ENCODE data around the gene HORMAD2. TPM values are rescaled to one million over a fixed set of nuclear protein-coding genes. Genes with fewer than 3 reads are reported as not detected.

HORMAD2 gene
- total RNA-seq, 3 donors from 2014 or later = not detected

GRCh38 chr22:30221121-30221992 is 141.1 kb downstream of the HORMAD2 start:
- Histone ChIP-seq H3K27me3 (no peaks in the 10 kb centered on the region), H3K4me1 (peaks cover 0 to 6% of the 10 kb centered on the region in 2 donors), H3K27ac (no peak overlapping the region), H3K36me3 (no peaks in the 10 kb centered on the region), H3K9me3 (no peaks in the 10 kb centered on the region), H3K4me3 (no peak overlapping the region)
- DNase-seq (ENCODE audit: low spot score in 2 of 2) = no peak
- intact Hi-C loops (cut with DNase I; ENCODE audit: low total_unique reads) = no loop called here
- TF ChIP-seq POLR2A (IDR thresholded peaks at IDR 0.05) = no peak

GRCh38 chr22:30222321-30222720 is 142.1 kb downstream of the HORMAD2 start:
- Histone ChIP-seq H3K4me1 (peaks cover 0 to 6% of the 10 kb centered on the region in 2 donors), H3K27me3 (no peaks in the 10 kb centered on the region), H3K36me3 (no peaks in the 10 kb centered on the region), H3K4me3 (no peak overlapping the region), H3K9me3 (no peaks in the 10 kb centered on the region), H3K27ac (no peak overlapping the region)
- intact Hi-C loops (cut with DNase I; ENCODE audit: low total_unique reads) = no loop called here
- TF ChIP-seq, protein P1, sequence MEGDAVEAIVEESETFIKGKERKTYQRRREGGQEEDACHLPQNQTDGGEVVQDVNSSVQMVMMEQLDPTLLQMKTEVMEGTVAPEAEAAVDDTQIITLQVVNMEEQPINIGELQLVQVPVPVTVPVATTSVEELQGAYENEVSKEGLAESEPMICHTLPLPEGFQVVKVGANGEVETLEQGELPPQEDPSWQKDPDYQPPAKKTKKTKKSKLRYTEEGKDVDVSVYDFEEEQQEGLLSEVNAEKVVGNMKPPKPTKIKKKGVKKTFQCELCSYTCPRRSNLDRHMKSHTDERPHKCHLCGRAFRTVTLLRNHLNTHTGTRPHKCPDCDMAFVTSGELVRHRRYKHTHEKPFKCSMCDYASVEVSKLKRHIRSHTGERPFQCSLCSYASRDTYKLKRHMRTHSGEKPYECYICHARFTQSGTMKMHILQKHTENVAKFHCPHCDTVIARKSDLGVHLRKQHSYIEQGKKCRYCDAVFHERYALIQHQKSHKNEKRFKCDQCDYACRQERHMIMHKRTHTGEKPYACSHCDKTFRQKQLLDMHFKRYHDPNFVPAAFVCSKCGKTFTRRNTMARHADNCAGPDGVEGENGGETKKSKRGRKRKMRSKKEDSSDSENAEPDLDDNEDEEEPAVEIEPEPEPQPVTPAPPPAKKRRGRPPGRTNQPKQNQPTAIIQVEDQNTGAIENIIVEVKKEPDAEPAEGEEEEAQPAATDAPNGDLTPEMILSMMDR (IDR thresholded peaks at IDR 0.05) = no peak
- TF ChIP-seq POLR2AphosphoS5 (IDR thresholded peaks at IDR 0.05) (no peak), POLR2A (IDR thresholded peaks at IDR 0.05) (no peak)
- no peak for DNase-seq (ENCODE audit: low spot score in 2 of 2)

DNA sequence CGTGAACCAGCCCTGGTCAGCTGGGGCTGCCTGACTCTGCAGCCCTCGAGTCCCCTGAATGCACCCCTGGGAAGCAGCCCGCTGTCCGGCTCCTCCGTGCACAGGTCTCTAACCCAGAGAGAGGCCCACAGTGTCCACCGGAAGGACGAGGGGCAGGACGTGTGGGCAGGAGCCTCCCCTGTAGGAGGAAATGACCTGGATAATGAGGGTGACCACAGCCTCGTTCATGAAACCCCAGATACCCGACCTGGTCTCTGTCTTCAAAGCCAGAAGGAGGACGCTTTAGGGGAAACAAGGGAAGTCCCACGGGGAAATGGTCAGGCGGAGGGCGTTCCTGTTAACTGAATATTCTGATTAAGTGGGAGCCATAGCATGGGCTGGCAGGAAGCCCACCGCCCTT is 143.0 kb downstream of the HORMAD2 start:
- Histone ChIP-seq H3K9me3 (no peaks in the 10 kb centered on the region), H3K4me3 (no peak overlapping the region), H3K36me3 (no peaks in the 10 kb centered on the region), H3K4me1 (peaks cover 0 to 3% of the 10 kb centered on the region in 2 donors), H3K27me3 (no peaks in the 10 kb centered on the region), H3K27ac (no peak overlapping the region)
- intact Hi-C loops (cut with DNase I; ENCODE audit: low total_unique reads) = no loop called here
- TF ChIP-seq, protein P1 (IDR thresholded peaks at IDR 0.05) = no peak
- no peak for TF ChIP-seq POLR2A (IDR thresholded peaks at IDR 0.05)
- no peak for TF ChIP-seq POLR2AphosphoS5 (IDR thresholded peaks at IDR 0.05)
- no peak for DNase-seq (ENCODE audit: low spot score in 2 of 2)

- no peak for DNase-seq (ENCODE audit: low spot score in 2 of 2)
- Histone ChIP-seq H3K27me3 (no peaks in the 10 kb centered on the region), H3K27ac (peak overlapping the region; percentile 49 to 52), H3K36me3 (no peaks in the 10 kb centered on the region), H3K4me1 (no peaks in the 10 kb centered on the region), H3K9me3 (no peaks in the 10 kb centered on the region), H3K4me3 (no peak overlapping the region)
- no peak for TF ChIP-seq POLR2A (IDR thresholded peaks at IDR 0.05)
- TF ChIP-seq POLR2AphosphoS5 (IDR thresholded peaks at IDR 0.05) = no peak
- TF ChIP-seq, protein P1 (IDR thresholded peaks at IDR 0.05) = no peak
- intact Hi-C loops (cut with DNase I; ENCODE audit: low total_unique reads) = no loop called here
These were observed 144.0 kb downstream of the HORMAD2 start for GRCh38 chr22:30224161-30224857.

DNA sequence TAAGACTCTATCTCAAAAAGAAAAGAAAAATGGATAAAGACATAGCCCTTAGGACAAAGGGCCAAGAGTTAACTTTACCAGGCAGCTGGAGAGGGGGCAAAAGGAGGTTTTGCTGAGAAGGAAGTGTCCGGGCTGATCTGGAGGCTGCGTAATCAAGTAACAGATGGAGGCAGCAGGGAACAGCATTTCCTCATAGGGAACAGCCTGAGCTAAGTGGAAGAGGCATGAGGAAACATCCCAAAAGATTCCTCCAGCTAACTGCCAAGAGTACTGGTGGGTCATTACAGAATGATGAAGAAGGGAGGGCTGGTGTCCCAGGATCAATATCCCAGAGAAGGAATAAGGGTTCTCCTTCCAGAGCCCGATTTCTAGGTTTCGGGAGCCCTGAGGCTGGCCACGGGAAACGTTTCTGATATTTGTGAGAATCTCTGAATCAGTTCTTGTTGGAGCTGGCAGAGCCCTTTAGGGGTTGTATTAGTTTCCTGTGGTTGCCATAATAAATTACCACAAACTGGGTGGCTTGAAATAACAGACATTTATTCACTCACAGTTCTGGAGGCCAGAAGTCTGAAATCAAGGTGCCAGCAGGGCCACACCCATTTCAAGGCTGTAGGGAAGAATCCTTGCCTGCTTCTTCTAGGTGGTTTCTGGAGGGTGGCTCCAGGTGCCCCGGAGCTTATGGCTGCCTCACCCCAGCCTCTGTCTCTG is 145.1 kb downstream of the HORMAD2 start:
- H3K27me3 ChIP-seq = no peaks in the 10 kb centered on the region
- no peaks in the 10 kb centered on the region for H3K36me3 ChIP-seq
- TF ChIP-seq, protein P1 (IDR thresholded peaks at IDR 0.05) = no peak
- TF ChIP-seq POLR2A (IDR thresholded peaks at IDR 0.05) (no peak), POLR2AphosphoS5 (IDR thresholded peaks at IDR 0.05) (no peak)
- H3K27ac ChIP-seq = peak overlapping the region; percentile 30 to 49
- no peaks in the 10 kb centered on the region for H3K9me3 ChIP-seq
- H3K4me1 ChIP-seq = no peaks in the 10 kb centered on the region
- no peak overlapping the region for H3K4me3 ChIP-seq
- no peak for DNase-seq (ENCODE audit: low spot score in 2 of 2)
- intact Hi-C loops (cut with DNase I; ENCODE audit: low total_unique reads) = no loop called here
